ENCODE measurements around the gene BAK1. TPM values are rescaled to one million over a fixed set of nuclear protein-coding genes. Genes with fewer than 3 reads are reported as not detected.

The BAK1 gene
- total RNA-seq: 10 to 100 TPM; 70.9 to 74.4 TPM

GRCh38 chr6:33579828-33580714 lies at the start of gene BAK1:
BAK1 (minus strand) TSS chr6:33580276; CDS start chr6:33577604, 2,672 bp downstream.
- H3K9me3 Mint-ChIP-seq (ENCODE audit: low read depth): no peaks in the 10 kb centered on the region
- H3K27ac Mint-ChIP-seq: peak within 1 kb of the TSS; percentile 97
- peaks cover 39% of the 10 kb centered on the region for H3K4me1 Mint-ChIP-seq
- H3K27me3 Mint-ChIP-seq: no peaks in the 10 kb centered on the region
- H3K4me3 Mint-ChIP-seq: peak within 1 kb of the TSS; percentile 99
- DNase-seq (peak; percentile 95), ATAC-seq (peak; percentile 96)
- H3K36me3 Mint-ChIP-seq: peaks cover 25% of the 10 kb centered on the region
- CTCF ChIA-PET: interaction anchor here (0.7 to 3.1 kb wide), 18 partner anchors 10 to 189 kb away, joined by 3 to 30 read pairs (median 4); partner anchors contain the start of genes CUTA, ITPR3, SYNGAP1 and UQCC2

- CTCF ChIA-PET: no interaction called here
- Mint-ChIP-seq H3K27me3 (no peaks in the 10 kb centered on the region), H3K27ac (no peak overlapping the region), H3K36me3 (peaks cover 15% of the 10 kb centered on the region), H3K4me3 (no peak overlapping the region), H3K4me1 (peaks cover 42% of the 10 kb centered on the region), H3K9me3 (ENCODE audit: low read depth) (no peaks in the 10 kb centered on the region)
- ATAC-seq (no peak), DNase-seq (no peak)
Observed at GRCh38 chr6:33628401-33628964, 48.4 kb upstream of the BAK1 start.

- CTCF ChIA-PET: no interaction called here
Observed at GRCh38 chr6:33627876-33628275, 47.8 kb upstream of the BAK1 start.

GRCh38 chr6:33624856-33625255 lies 44.8 kb upstream of the BAK1 start:
- peaks cover 45% of the 10 kb centered on the region for H3K4me1 Mint-ChIP-seq
- no peak overlapping the region for H3K27ac Mint-ChIP-seq
- DNase-seq (no peak), ATAC-seq (no peak)
- H3K36me3 Mint-ChIP-seq: peaks cover 19% of the 10 kb centered on the region
- no peaks in the 10 kb centered on the region for H3K27me3 Mint-ChIP-seq
- CTCF ChIA-PET: no interaction called here
- no peak overlapping the region for H3K4me3 Mint-ChIP-seq
- H3K9me3 Mint-ChIP-seq (ENCODE audit: low read depth): no peaks in the 10 kb centered on the region

More at GRCh38 chr6:33627876-33628275, 47.8 kb upstream of the BAK1 start:
- ATAC-seq (no peak), DNase-seq (no peak)
- no peaks in the 10 kb centered on the region for H3K27me3 Mint-ChIP-seq
- H3K4me1 Mint-ChIP-seq: peaks cover 43% of the 10 kb centered on the region
- H3K9me3 Mint-ChIP-seq (ENCODE audit: low read depth): no peaks in the 10 kb centered on the region
- H3K36me3 Mint-ChIP-seq: peaks cover 19% of the 10 kb centered on the region
- H3K27ac Mint-ChIP-seq: no peak overlapping the region
- no peak overlapping the region for H3K4me3 Mint-ChIP-seq

GRCh38 chr6:33623895-33624381 lies 43.9 kb upstream of the BAK1 start:
- H3K27me3 Mint-ChIP-seq: no peaks in the 10 kb centered on the region
- no peaks in the 10 kb centered on the region for H3K9me3 Mint-ChIP-seq (ENCODE audit: low read depth)
- ATAC-seq (no peak), DNase-seq (no peak)
- peak overlapping the region; percentile 47 for H3K27ac Mint-ChIP-seq
- H3K4me3 Mint-ChIP-seq: peak overlapping the region; percentile 7
- CTCF ChIA-PET: interaction anchor here (0.7 kb wide), 1 partner anchor 326 kb away, joined by 3 read pairs; no protein-coding TSS in a partner anchor
- H3K36me3 Mint-ChIP-seq: peaks cover 19% of the 10 kb centered on the region
- H3K4me1 Mint-ChIP-seq: peaks cover 54% of the 10 kb centered on the region

GRCh38 chr6:33622456-33623431 lies 42.7 kb upstream of the BAK1 start:
- ATAC-seq (no peak), DNase-seq (no peak)
- Mint-ChIP-seq H3K27ac (peak overlapping the region; percentile 74), H3K4me1 (peaks cover 54% of the 10 kb centered on the region), H3K36me3 (peaks cover 17% of the 10 kb centered on the region), H3K9me3 (ENCODE audit: low read depth) (no peaks in the 10 kb centered on the region), H3K27me3 (no peaks in the 10 kb centered on the region), H3K4me3 (peak overlapping the region; percentile 90)
- CTCF ChIA-PET: interaction anchor here (0.7 to 4.1 kb wide), 9 partner anchors 10 to 325 kb away, joined by 3 to 16 read pairs (median 12); partner anchors contain the start of genes BAK1 and UQCC2

GRCh38 chr6:33621711-33622388 lies 41.8 kb upstream of the BAK1 start:
- H3K4me3 Mint-ChIP-seq: peak overlapping the region; percentile 90

GRCh38 chr6:33620856-33621710 lies 41.0 kb upstream of the BAK1 start, which contains the start of gene ITPR3:
ITPR3 (plus strand) TSS chr6:33621322; CDS start chr6:33621603, 281 bp downstream.
- Mint-ChIP-seq H3K27me3 (peaks cover 2% of the 10 kb centered on the region), H3K4me1 (peaks cover 54% of the 10 kb centered on the region), H3K27ac (peak within 1 kb of the TSS; percentile 92), H3K4me3 (peak within 1 kb of the TSS; percentile 90), H3K36me3 (peaks cover 17% of the 10 kb centered on the region), H3K9me3 (ENCODE audit: low read depth) (no peaks in the 10 kb centered on the region)
- ATAC-seq: peak; percentile 88
- CTCF ChIA-PET: interaction anchor here (0.7 to 4.1 kb wide), 18 partner anchors 12 to 297 kb away, joined by 3 to 16 read pairs (median 6); partner anchors contain the start of genes BAK1 and UQCC2
- DNase-seq: peak; percentile 86

More at GRCh38 chr6:33621711-33622388, 41.8 kb upstream of the BAK1 start:
- H3K4me1 Mint-ChIP-seq: peaks cover 55% of the 10 kb centered on the region
- H3K9me3 Mint-ChIP-seq (ENCODE audit: low read depth): no peaks in the 10 kb centered on the region
- peak; percentile 62 for DNase-seq
- peaks cover 17% of the 10 kb centered on the region for H3K36me3 Mint-ChIP-seq
- CTCF ChIA-PET: interaction anchor here (0.7 to 4.1 kb wide), 15 partner anchors 11 to 298 kb away, joined by 3 to 16 read pairs (median 7); partner anchors contain the start of genes BAK1 and UQCC2
- peak; percentile 38 for ATAC-seq
- peaks cover 2% of the 10 kb centered on the region for H3K27me3 Mint-ChIP-seq
- H3K27ac Mint-ChIP-seq: peak overlapping the region; percentile 74

GRCh38 chr6:33620158-33620855 lies 40.2 kb upstream of the BAK1 start:
- CTCF ChIA-PET: interaction anchor here (0.8 to 4.4 kb wide), 14 partner anchors 12 to 194 kb away, joined by 3 to 17 read pairs (median 8); partner anchors contain the start of genes BAK1 and UQCC2
- peak; percentile 16 for ATAC-seq
- H3K27ac Mint-ChIP-seq: peak overlapping the region; percentile 92
- peaks cover 17% of the 10 kb centered on the region for H3K36me3 Mint-ChIP-seq
- peak overlapping the region; percentile 86 for H3K4me3 Mint-ChIP-seq
- H3K9me3 Mint-ChIP-seq (ENCODE audit: low read depth): no peaks in the 10 kb centered on the region
- peaks cover 51% of the 10 kb centered on the region for H3K4me1 Mint-ChIP-seq
- peak; percentile 63 for DNase-seq
- peaks cover 2% of the 10 kb centered on the region for H3K27me3 Mint-ChIP-seq

- Mint-ChIP-seq H3K9me3 (ENCODE audit: low read depth) (no peaks in the 10 kb centered on the region), H3K27me3 (peaks cover 2% of the 10 kb centered on the region), H3K36me3 (peaks cover 11% of the 10 kb centered on the region), H3K4me3 (peak overlapping the region; percentile 86), H3K4me1 (peaks cover 44% of the 10 kb centered on the region), H3K27ac (peak overlapping the region; percentile 92)
- ATAC-seq (no peak), DNase-seq (no peak)
- CTCF ChIA-PET: interaction anchor here (4.1 to 4.4 kb wide), 2 partner anchors 11 to 82 kb away, joined by 15 to 17 read pairs; no protein-coding TSS in a partner anchor
Observed at GRCh38 chr6:33619166-33619840, 39.2 kb upstream of the BAK1 start.

Data from activated CD8-positive, alpha-beta memory T cell treated with anti-CD3 and anti-CD28 coated beads, Interleukin-2, amount 10 ng/mL, durations not matched to agents 7 days and 5 days (primary cell).